GM21447 (cell line): ENCODE results near the gene NECTIN4.
A peak's percentile ranks its signal among the peaks of the same experiment; 100 is the strongest.

ENCODE experiments used
- ATAC-seq: cut with Tn5 transposase; IDR thresholded peaks from one replicate; pipeline ENCODE4 v1.9.1; 2021; ENCODE audit not compliant: unreplicated experiment

The NECTIN4 gene

DNA sequence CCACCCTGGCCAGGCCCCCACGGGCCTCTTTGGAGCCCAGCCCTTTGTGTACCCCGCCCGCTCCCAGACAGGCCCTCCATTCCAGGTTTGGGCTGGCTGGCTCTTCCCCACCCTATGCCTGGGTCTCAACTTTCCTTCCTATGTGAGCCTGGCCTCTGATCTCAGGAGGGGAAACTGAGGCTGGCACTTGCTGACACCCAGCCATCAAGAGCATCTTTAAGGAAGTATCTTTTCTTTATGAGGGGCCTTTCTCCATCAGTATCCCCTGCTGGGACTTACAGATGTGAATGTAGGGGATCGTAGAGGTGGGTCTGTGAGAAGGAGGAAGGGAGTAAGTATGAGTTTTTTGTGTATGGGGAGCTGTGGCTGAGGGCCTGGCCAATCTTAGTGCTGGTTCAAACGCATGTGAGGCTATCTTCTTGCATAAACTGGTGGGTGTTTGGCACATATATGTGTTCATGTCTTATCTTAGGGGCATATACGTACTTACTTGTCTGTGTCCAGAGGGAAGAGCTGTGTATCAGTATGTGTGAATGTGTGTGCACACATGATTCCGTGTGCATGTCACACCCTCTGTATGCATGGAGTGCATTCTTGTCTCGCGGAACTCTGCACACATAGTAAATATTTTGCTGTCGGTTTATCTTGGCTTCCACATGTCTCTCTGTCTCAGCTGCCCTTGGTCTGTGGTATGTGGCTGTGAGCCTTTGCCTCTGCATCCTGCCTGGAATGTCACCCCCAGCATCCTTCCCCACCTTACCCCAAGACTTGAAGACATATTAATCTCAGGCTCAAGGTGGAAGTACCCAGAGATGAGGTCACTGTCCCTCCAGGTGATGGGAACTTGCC lies 5.4 kb downstream of the NECTIN4 start:
- no peak for ATAC-seq

GRCh38 chr1:161082996-161083747 lies 6.2 kb downstream of the NECTIN4 start:
- ATAC-seq = no peak

DNA sequence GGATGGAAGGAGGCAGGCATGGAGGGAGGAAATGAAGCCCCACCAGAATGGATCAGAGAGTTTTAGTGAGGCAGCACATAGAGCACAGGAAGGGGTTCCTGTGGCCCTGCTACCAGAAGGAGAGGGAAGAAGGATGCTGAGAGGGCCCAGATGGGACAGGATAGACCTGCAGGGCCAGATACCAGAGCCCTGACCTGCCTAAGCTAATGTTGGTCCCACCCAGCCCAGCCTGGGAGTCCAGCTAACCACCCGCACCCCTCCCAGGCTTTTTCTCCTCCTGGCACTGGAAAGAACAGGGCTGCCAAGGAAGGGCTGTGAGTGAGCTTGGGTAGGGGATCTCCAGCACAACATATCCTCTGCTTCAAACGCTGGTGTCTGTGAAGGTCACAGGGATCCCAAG lies 6.9 kb downstream of the NECTIN4 start:
- no peak for ATAC-seq

GRCh38 chr1:161081519-161081918 lies 7.8 kb downstream of the NECTIN4 start:
- no peak for ATAC-seq

DNA sequence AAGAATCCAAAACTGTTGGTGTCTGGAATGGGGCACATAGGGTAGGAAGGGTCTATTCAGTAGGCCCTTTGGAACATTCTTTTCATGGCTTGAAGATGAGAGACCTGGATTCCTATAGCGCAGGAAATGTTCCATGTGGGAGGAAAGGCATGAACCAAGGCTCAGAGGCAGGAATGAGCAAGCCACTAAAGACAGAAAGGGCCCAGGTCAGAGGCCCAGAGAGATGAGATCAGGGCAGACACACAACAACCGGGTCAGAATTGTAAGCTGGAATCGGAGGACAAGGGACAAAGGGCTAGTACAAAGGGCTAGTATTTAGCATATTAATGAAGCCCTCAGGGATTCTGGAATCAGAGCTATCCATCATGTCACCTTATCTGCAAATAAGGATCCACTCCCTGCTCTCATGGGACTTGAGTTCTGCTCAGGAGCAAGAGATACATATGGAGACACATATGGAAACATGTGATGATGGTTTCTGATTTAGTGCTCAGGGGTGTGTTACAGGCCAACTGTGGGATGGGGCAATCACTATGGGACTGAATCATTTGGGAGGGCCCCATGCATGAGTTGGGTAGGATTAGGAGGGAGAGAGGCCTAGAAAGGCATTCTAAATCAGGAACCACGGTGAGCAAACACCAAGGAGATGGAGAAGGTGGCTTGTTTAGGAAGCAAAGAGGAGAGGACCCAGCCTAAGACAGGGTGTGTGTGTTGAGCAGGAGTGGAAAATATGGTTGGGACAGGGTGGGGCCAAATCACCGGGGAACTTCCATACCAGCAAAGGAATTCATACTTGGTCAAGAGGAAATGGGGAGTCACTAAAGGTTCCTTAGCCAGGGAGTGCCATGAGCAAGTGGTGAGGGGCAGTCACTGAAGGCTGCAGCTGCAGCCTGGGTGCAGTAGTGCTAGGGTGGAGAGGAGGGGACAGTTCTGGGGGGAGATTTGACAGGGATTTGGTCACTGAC lies 8.6 kb downstream of the NECTIN4 start:
- no peak for ATAC-seq

DNA sequence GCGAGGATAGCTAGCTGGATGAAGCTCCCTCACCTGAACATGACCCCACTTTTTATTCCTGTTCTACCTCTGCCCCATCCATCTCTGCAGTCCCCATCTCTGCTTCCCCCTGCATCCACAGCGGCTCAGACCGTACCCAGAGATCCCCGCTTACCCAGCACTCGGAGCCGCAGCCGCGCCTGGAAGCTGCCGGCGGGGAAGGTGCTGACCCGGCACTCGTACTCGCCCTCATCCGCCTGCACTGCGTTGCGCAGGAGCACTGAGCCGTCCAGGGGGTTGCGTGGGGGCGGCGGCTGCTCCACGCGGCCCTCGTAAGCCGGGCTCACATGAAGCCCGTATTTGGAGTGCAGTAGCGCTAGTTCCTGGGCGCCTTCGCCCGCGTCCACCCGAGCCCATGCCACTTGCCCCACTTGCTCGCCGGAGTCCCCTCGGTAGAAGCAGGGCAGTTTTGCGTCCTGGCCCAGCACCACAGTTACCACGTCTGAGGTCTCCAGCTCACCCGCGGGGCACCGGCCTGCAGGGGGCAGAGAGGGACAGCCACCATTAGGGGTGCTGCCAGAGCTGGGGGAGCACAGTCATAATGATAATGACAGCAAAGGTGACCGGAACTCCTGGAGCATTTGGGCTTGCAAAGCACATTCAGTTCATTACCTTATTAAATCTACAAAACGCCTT lies 9.8 kb downstream of the NECTIN4 start:
- ATAC-seq = no peak

DNA sequence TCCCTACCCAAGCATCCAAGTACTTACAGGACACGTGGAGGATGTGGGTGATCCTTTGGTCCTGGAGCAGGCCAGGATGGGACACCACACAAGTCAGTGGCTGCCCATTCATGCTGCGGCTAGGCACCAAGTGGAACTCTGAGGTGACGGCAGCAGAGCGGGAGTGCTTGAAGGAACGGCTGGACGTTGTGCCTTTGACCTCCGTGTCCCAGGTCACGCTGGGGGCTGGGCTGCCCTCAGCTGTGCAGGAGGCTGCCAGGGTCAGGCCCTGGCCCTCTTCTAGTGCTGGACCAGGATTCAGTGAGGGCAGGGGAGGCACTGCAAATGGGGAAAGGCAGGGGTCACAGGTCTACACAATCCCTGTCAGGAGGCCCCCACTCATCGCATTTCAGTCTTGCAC lies 11.9 kb downstream of the NECTIN4 start:
- ATAC-seq = no peak

DNA sequence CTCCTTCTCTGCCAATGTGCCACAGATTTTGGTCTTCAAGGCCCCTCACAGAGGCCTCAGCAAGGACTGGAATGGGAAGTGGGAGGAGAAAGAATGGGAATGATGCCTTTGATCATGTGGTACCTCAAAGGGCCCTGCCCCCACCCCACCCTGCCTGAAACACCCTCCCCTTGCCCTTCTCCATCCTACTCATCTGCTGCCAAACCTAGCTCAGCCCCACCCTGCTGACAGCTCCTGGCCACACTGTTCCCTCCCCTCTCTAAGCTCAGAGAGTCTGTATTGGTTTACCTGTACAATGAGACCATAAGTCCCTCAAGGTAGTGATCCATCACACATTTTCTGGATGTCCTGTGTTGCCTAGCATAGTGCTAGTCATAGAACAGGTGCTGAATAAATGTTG lies 12.9 kb downstream of the NECTIN4 start:
- ATAC-seq = no peak

DNA sequence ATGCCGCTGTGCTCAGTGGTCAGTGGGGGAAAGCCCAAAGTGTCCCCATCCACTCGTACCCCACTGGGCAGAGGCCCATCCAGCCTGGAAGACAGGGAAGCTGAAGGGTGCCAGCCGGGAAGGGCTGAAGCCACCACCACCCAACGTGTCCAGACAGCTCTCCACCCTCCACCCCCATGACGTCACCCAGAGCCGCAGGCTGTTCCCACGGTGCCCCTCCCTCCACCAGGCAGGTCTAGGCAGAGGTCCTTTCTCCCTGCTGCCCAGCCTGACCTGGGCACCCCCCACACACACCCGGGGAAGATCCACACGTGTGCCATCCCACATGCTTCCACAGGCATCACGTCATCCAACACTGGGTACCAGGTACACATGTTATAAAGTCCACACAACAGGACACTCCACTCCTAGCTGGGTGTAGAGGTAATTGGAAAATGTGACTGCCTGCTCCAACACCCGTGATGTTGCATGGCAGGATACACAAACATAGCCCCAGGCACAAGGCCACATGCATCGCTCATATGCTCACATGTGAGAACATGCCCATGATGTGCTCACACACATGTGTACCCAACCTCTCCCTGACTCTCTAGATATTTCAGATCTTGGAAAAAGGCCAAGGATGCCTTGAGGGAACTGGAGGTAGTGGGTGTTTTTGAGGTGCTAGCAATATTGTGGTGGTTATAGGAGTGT lies 14.5 kb downstream of the NECTIN4 start:
- no peak for ATAC-seq

DNA sequence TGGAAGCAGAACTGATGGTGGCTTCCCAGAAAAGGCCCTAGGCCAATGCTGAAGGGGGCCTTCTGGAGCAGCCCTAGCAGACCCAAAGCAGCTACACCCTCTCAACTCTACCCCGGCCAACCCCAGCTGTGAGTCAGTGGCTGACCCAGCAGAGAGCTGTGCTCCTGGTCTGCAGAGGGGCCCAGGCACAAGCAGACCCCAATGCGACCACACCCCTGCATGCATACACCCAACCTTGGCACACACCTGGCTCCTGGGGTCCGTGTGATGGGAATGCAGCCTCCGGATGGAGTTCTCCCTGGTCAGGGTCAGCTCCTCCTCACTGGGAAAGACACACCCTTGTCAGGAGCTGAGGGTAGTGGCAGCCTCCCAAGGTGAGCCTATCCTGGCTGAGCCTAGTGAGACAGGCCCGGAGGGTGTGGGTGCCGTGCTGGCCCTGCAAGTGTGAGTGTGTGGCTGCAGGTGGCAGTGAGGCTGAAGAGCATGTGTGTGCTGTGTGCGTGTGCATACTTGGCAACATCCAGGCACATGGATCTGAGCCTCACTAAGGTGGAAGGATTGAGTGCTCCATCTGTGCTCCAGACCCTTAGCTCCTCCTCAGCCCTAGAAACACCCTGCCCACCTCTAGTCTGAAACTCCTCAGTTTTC lies 15.8 kb downstream of the NECTIN4 start:
- ATAC-seq = no peak

DNA sequence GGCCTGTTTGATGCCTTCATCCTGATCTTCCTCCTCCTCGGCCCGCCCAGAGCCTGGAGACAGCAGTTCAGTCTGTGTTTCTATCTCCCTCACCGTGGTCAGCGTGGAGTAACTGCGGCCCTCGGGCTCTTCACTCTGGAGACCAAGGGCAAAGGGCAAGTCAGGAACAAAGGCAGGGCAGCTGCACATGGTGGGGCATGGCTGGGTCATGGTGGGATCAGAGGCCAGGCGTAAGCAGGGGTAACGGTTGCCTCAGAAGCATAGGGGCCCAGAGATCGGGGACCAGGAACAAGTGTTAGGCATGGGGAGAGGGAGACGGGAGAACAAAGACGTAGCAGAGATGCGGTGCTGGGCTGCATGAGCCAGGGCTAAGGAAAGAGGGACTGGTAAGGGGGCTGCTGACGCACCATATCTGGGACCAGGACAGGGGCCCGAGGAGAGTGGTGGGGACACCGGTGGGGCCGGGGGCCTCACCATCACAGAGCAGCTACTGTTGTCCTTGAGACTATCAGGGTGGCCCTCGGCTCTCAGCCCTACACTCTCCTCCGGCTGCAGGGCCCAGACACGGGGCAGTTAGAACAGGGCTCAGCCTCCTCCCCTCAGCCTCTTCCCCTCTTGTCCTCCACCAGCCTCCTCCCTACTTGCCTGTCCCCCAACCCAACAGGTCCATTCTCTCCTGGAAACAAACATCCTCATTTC lies 16.5 kb downstream of the NECTIN4 start:
- no peak for ATAC-seq

DNA sequence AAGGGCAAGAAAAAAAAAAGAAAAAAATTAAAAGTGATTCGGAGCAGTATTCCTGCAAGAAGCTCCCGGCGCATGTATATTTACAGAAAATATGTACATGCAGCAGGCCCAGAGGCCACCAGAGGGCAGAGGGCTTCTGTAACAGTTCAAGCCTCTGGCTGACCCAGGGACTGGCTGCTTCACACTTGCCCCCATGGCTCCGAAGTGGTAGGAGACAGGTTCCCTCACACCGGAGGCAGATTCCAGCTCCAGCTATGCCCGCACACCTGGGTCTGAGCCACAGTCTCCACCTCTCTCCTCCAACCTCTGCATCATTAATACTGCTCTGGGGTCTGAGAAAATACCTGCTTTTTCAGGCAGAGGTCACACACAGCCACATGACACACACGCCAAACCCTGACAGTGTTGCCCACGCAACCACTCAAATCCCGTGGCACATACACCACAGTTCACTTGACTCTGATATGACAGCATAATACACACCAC lies 17.4 kb downstream of the NECTIN4 start:
- no peak for ATAC-seq

- ATAC-seq = no peak
Measured at GRCh38 chr1:161070761-161071160, 18.6 kb downstream of the NECTIN4 start.

DNA sequence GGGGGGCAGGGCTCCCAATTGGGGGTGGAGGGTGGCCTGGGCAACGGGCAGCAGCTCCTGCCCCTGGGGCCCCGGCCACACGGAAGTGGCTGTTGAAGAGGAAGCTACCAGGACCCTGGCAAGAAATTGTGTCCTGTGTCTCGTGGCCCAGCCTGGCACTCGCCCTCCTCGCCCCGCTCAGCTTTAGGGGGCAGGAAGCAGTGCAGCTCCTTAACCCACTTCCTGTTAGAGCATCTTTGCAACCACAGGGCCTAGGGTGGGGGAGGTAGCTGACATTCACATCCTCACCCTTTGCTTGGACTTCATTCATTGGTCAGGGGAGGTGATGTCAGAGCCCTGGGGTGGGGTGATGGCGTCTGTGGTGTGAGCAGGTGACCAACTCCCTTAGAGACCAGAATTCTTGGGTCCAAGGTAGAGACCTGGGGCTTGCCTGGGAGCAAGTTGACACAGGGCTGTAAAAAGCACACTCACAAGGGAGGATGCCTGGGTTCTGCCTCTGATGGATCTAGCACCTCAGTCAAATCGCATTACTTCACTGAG lies 19.6 kb downstream of the NECTIN4 start, which contains the start of gene ARHGAP30:
Gene ARHGAP30, minus strand, starts transcription at position 161 of the 540 bp plus-strand sequence. CDS start 267 bp downstream, outside the sequence.
- ATAC-seq = peak; percentile 75

GRCh38 chr1:161069241-161069640 lies 20.1 kb downstream of the NECTIN4 start:
- ATAC-seq = peak; percentile 3

GRCh38 chr1:161068306-161069234 lies 20.8 kb downstream of the NECTIN4 start:
- ATAC-seq = peak; percentile 57

GRCh38 chr1:161066694-161067093 lies 22.7 kb downstream of the NECTIN4 start:
- no peak for ATAC-seq
